GM21619 (cell line): ENCODE data around the gene PRDM16.

Source experiments
- ATAC-seq: cut with Tn5 transposase; IDR thresholded peaks from one replicate; pipeline ENCODE4 v1.9.1; 2021; ENCODE audit not compliant: unreplicated experiment

Gene PRDM16

DNA sequence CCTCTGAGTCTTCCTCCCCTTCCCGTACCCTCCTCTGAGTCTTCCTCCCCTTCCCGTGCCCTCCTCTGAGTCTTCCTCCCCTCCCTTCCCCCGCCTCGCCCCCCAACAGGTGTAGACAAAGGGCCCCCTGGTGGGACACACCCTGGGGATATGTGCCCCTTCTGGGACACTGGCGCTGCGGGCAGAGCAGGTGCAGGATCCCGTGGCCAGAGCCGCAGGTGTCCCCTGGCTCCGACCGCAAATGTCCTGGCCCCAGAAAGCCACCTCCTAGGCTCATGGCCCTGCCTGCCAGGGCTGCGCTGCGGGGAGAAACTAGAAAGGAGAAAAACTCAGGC, 334.0 kb downstream of the PRDM16 start:
- ATAC-seq, result no peak

DNA sequence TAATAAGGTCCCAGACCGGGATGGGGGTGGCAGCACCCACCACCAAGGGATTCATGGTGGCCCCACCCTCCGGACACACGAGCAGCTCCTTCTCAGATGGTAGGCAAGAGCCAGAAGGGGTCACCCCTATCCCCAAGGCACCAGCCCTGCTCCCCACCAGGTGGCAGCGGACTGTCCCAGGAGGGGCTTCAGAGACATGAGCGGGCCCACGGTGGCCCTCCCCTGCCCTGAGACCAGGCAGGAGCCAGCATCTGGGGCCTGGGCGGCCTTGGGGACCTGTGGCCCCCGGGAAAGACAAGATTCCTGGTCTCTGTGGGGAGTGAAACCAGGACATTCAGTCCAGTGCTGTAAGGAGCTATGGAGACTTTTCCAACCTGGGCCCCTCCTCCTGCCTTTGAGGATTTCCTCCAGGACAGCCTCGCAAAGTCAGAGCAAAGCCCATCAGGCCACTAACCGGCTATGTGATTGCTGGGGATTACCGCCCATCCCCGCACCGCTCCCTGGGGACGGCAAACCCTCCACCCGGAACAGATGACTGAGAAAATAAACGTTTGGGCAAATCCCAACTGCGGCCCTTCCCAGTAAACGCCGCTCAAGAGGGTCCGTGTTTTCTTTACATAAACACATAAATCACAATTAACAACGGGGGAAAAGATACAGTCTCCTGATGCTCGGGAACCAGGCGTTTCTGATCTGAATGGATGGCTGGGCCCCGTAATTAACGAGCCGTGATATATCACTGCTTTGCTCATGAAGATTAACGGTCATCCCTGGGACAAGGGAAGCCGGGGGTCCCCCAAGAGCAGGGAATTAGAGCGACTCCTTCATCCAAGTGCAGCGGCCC, 334.6 kb downstream of the PRDM16 start:
- no peak for ATAC-seq

- ATAC-seq, result no peak
Measured at GRCh38 chr1:3404301-3404700, 335.3 kb downstream of the PRDM16 start.

GRCh38 chr1:3404801-3405200, 335.8 kb downstream of the PRDM16 start:
- ATAC-seq, result no peak

- no peak for ATAC-seq
Measured at GRCh38 chr1:3405491-3405890, 336.5 kb downstream of the PRDM16 start.

DNA sequence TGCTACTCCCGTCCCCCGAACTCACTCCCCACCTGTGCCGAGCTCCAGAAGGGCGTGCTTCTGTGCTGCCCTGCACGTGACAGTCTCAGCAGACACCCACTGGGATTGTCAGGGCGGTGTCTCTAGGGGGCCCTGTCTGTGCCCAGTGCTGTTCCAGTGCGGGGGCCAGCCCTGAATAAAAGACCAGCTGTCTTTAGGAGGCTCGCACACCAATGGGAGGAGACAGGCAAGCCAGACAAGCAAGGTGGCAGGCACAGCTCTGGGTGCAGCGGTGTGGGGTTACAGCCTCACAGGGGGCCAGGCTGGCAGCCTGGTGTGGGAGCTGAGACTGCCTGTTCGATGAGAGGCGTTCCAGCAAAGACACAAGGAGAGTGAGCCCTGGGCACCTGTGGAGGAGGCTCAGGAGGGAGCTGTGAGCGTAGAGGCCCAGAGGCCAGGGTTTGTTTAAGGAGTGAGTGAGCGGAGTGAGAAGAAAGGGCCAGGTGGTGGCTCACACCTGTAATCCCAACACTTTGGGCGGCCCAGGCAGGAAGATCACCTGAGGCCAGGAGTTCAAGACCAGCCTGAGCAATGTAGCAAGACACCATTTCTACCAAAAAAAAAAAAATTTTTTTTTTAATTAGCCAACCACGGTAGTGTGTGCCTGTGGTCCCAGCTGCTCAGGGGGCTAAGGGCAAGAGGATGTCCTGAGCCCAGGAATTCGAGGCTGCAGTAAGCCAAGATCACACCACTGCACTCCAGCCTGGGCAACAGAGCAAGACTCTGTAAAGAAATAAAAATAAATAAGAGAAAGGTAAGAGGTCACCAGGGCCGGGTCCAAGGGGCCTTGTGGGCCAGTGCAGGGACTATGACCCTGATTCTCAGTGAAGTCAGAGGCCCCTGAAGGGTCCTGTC, 337.2 kb downstream of the PRDM16 start:
- no peak for ATAC-seq

GRCh38 chr1:3407021-3407420, 338.0 kb downstream of the PRDM16 start:
- ATAC-seq, result no peak

GRCh38 chr1:3408751-3409266, 339.8 kb downstream of the PRDM16 start:
- no peak for ATAC-seq

GRCh38 chr1:3409366-3410141, 340.6 kb downstream of the PRDM16 start:
- ATAC-seq, result no peak

- no peak for ATAC-seq
Measured at GRCh38 chr1:3410142-3410925, 341.3 kb downstream of the PRDM16 start.

GRCh38 chr1:3411806-3412205, 342.8 kb downstream of the PRDM16 start:
- ATAC-seq, result no peak

DNA sequence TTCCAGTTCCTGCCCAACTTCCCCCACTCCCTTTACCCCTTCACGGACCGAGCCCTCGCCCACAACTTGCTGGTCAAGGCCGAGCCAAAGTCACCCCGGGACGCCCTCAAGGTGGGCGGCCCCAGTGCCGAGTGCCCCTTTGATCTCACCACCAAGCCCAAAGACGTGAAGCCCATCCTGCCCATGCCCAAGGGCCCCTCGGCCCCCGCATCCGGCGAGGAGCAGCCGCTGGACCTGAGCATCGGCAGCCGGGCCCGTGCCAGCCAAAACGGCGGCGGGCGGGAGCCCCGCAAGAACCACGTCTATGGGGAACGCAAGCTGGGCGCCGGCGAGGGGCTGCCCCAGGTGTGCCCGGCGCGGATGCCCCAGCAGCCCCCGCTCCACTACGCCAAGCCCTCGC, 343.4 kb downstream of the PRDM16 start:
- ATAC-seq, result no peak

DNA sequence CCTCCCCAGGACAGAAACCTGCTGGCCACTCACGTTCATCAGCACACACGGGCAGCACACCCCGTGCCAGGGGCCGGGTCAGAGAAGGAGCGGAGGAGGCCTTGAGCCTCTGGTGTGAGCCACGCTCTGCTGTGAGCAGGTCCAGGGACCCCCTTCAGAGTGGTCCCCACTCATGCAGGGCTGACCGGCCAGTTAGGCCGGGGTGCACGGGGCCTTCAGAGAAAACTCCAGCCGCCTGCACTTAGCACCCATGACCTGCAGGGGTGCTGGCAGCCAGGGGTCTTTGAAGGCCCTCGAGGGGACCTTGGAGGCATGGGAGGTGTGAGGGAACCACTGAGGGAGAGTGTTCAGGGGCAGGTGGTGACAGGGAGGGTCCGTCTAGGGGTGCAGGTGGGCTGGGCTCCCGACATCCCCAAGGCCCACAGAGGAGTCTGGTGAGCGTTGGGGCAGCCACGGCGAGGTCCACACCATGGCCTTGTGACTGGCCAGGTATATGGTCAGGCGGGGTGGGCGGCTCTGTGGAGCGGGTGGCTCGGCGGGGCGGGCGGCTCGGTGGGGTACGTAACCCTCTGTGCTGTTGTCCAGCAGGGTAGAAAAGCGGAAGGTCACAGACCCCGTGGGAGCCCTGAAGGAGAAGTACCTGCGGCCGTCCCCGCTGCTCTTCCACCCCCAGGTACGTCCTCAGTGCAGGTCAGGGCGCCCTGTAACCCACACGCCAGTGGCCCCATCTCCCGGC, 345.1 kb downstream of the PRDM16 start:
- ATAC-seq, result no peak

GRCh38 chr1:3415260-3416090, 346.5 kb downstream of the PRDM16 start:
- no peak for ATAC-seq

GRCh38 chr1:3417082-3417739, 348.2 kb downstream of the PRDM16 start:
- no peak for ATAC-seq

DNA sequence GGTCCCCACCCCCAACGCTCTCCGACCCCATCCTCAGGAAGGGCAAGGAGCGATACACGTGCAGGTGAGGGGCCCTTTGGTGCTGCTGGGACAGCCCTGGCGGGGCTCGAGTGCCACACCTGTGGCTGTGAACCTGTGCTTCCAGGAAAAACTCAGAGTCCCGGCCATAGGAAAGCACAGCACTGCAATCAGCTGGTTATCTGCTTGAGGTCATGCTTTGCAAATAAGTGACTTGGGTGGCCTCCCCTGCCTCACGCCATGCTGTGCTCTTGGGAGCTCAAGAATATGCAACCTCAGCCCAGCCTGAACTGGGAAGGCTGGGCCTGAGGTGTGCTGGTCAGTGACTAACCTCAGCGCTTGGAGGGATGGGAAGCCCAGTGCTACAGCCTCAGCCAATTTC, 348.9 kb downstream of the PRDM16 start:
- no peak for ATAC-seq

DNA sequence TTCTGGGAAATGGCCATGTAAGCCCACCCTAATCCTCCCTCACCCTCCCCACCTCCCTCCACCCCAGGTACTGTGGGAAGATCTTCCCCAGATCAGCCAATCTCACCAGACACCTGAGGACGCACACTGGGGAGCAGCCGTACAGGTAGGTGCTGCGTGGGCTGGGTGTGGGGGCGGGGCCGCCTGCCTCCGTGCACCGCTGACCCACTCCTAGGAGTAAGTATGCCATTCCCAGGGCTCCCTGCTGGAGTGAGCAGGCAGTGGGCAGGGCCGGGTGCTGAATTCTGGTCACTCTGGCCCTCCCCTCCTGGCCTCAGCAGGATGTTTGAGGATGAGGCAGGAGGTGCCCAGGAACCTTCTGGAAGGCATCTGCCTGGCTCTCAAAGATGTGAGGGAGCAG, 349.6 kb downstream of the PRDM16 start:
- no peak for ATAC-seq
